Mucosa of descending colon (tissue), 3 donors: ENCODE results near the gene RAD51B. TPM values are rescaled to one million over a fixed set of nuclear protein-coding genes. Genes with fewer than 3 reads are reported as not detected.

Experiments
- ATAC-seq: fragments of 200-7000 bp; cut with Tn5 transposase; one replicate; pipeline ENCODE4 v1.9.1; 2020; ENCODE audit warnings: mild to moderate bottlenecking, moderate library complexity
- DNase-seq, 3 donors: peaks; one replicate each; pipeline ENCODE4 v3.0.0-alpha.2; 2020
- H3K36me3 ChIP-seq: fragments of 200-600 bp; one replicate; pipeline ENCODE4 v1.8.0; 2021; ENCODE audit warnings: low read depth, mild to moderate bottlenecking
- H3K4me1 ChIP-seq: fragments of 200-600 bp; one replicate; pipeline ENCODE4 v1.8.0; 2021; ENCODE audit warnings: low read depth, mild to moderate bottlenecking
- H3K4me3 ChIP-seq: fragments of 200-600 bp; one replicate; pipeline ENCODE4 v1.8.0; 2021; ENCODE audit warnings: mild to moderate bottlenecking
- H3K9me3 ChIP-seq: fragments of 200-600 bp; one replicate; pipeline ENCODE4 v1.8.0; 2021; ENCODE audit warnings: mild to moderate bottlenecking
- intact Hi-C, 2 donors: fragments of 100-400 bp; cut with DNase I in 1 of 2; cut with micrococcal nuclease in 1 of 2; formaldehyde crosslinking; loops; one replicate each; pipeline versions ENCODE4 v1.11.0 to v1.11.1; 2022; cut with DNase I, micrococcal nuclease
- total RNA-seq, 3 donors: library from RNA; stranded (reverse); fragmentation: NEBNext Ultra II Directional in 2 of 3; extraction: Animal tissue kit (Norgen Biotek cat#: 25700) in 2 of 3; gene quantifications; one replicate each; pipeline versions ENCODE4 v1.2.1 to v1.2.4, GENCODE V29; 2021 to 2023
- TF ChIP-seq, protein P1 (sequence below): fragments of 200-600 bp; IDR thresholded peaks from one replicate; pipeline ENCODE4 v1.8.0; 2022; ENCODE audit warnings: antibody characterized with exemption, mild to moderate bottlenecking
- donor health status: DM: no; HTN: no; CAD: no; lungs with moderate emphysema.
- donor health status: DM: no; HTN: no; CAD: no.
- donor health status: DM: no; HTN: yes; CAD: no.

RAD51B gene
- total RNA-seq, 3 donors from 2014 or later: 15.8 to 23.3 (median 20.9) TPM

GRCh38 chr14:68312300-68312699 lies 492.7 kb downstream of the RAD51B start:
- Histone ChIP-seq H3K4me3 (no peak overlapping the region), H3K4me1 (peaks cover 10% of the 10 kb centered on the region), H3K36me3 (no peaks in the 10 kb centered on the region), H3K9me3 (no peaks in the 10 kb centered on the region)
- ATAC-seq (no peak), DNase-seq (no peak)
- intact Hi-C loops: no loop called here
- TF ChIP-seq, protein P1, sequence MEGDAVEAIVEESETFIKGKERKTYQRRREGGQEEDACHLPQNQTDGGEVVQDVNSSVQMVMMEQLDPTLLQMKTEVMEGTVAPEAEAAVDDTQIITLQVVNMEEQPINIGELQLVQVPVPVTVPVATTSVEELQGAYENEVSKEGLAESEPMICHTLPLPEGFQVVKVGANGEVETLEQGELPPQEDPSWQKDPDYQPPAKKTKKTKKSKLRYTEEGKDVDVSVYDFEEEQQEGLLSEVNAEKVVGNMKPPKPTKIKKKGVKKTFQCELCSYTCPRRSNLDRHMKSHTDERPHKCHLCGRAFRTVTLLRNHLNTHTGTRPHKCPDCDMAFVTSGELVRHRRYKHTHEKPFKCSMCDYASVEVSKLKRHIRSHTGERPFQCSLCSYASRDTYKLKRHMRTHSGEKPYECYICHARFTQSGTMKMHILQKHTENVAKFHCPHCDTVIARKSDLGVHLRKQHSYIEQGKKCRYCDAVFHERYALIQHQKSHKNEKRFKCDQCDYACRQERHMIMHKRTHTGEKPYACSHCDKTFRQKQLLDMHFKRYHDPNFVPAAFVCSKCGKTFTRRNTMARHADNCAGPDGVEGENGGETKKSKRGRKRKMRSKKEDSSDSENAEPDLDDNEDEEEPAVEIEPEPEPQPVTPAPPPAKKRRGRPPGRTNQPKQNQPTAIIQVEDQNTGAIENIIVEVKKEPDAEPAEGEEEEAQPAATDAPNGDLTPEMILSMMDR: no peak

- DNase-seq: no peak
- Histone ChIP-seq H3K4me3 (no peak overlapping the region), H3K9me3 (no peaks in the 10 kb centered on the region), H3K36me3 (no peaks in the 10 kb centered on the region), H3K4me1 (peaks cover 3% of the 10 kb centered on the region)
- ATAC-seq: peak; percentile 46
- TF ChIP-seq, protein P1: no peak
- intact Hi-C loops: no loop called here
Observed at GRCh38 chr14:68312884-68313610, 493.5 kb downstream of the RAD51B start.

- TF ChIP-seq, protein P1: no peak
- ATAC-seq (no peak), DNase-seq (no peak)
- no peaks in the 10 kb centered on the region for H3K4me1 ChIP-seq
- no peaks in the 10 kb centered on the region for H3K9me3 ChIP-seq
- no peaks in the 10 kb centered on the region for H3K36me3 ChIP-seq
- H3K4me3 ChIP-seq: no peak overlapping the region
- intact Hi-C loops: no loop called here
Observed at GRCh38 chr14:68314642-68315041, 495.1 kb downstream of the RAD51B start.

DNA sequence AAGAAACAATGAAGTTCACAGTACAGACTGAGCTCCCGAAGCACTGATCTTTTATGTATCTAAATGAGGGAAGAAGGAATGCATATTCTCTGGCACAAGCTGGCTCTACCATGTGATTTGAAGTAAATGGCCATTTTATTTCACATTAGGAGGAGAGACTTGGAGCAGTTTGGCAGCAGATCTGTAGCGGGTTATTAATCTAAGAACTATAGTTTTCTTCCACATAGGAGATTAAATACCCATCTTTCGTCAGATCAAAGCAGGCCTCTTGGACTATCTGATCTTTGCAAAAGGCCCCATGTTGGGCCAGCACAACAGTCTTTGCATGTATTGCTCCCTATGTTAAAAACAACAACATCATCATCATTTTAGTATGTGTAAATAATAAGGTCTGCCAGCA lies 495.5 kb downstream of the RAD51B start:
- H3K9me3 ChIP-seq: no peaks in the 10 kb centered on the region
- no peaks in the 10 kb centered on the region for H3K36me3 ChIP-seq
- no peak for DNase-seq
- no peak for ATAC-seq
- H3K4me3 ChIP-seq: no peak overlapping the region
- intact Hi-C loops: no loop called here
- TF ChIP-seq, protein P1: no peak
- H3K4me1 ChIP-seq: no peaks in the 10 kb centered on the region

DNA sequence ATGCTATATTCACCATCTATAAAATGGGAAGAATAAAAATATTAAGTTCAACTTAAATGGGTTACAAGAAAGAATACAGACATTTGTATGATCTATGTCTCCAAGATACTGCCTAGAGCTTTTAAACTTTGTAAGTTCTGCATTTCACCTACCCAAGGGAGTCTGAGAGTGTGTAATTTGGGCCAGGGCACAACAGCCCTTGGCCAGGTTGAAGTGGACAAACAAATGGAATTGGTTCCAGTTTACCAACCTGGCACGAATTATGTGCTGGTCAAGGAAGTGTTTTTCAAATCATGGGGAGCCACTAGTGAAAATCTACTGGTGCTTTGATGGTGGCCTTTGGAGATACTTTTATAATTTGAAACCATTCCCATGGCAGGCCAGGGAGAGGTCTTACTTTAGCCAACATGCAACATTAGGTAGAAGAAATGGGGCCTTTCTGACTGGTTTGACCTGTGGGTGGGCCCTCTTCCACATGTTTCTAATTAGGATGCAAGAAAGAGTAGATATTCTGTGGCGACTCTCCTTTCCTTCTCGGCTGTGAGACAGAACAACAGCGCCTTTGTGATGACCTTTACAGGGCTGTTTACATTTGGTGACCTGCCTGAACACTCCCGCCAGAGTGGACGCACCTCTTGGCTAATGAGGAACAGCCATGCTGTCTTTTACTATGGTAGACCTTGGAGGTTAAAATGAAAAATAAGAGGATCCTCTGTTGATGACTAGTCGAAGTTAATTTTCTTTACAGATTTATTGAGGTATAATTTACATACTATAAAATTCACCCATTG lies 496.7 kb downstream of the RAD51B start:
- Histone ChIP-seq H3K4me1 (no peaks in the 10 kb centered on the region), H3K36me3 (no peaks in the 10 kb centered on the region), H3K4me3 (no peak overlapping the region), H3K9me3 (no peaks in the 10 kb centered on the region)
- intact Hi-C loops: no loop called here
- no peak for ATAC-seq
- TF ChIP-seq, protein P1: no peak
- no peak for DNase-seq
